PFSK-1 (cell line): Measurements from ENCODE around the gene GABPA.

Experiments
- SIN3A ChIP-seq: IDR thresholded peaks from 2 replicates; pipeline ENCODE4 v1.6.1; 2012; ENCODE audit warnings: mild to moderate bottlenecking, low read length, moderate library complexity, borderline replicate concordance; ENCODE audit not compliant: insufficient read depth
- TAF1 ChIP-seq: IDR thresholded peaks from 2 replicates; pipeline ENCODE4 v1.6.1; 2012; ENCODE audit warnings: low read length, control low read depth, borderline replicate concordance; ENCODE audit not compliant: insufficient read depth

- no peak for TF ChIP-seq TAF1
- TF ChIP-seq SIN3A = no peak
These were observed 24.2 kb upstream of the GABPA start for GRCh38 chr21:25710550-25710949.
